Stimulated activated CD8-positive, alpha-beta memory T cell treated with anti-CD3 and anti-CD28 coated beads, Interleukin-7, amount 100 ng/mL, for 1 hour (primary cell): ENCODE data around the gene SEMA5A.

Source experiments
- DNase-seq, 2 donors: peaks; one replicate each; pipeline ENCODE4 v3.0.0-alpha.2; 2020; ENCODE audit warnings: low read depth in 2 of 2

The SEMA5A gene

GRCh38 chr5:9218358-9218757, 327.5 kb downstream of the SEMA5A start:
- no peak for DNase-seq

- no peak for DNase-seq
Observed at GRCh38 chr5:9212605-9213004, 333.3 kb downstream of the SEMA5A start.

- no peak for DNase-seq
Observed at GRCh38 chr5:9209846-9210492, 335.9 kb downstream of the SEMA5A start.

GRCh38 chr5:9207817-9208418, 338.0 kb downstream of the SEMA5A start:
- no peak for DNase-seq

GRCh38 chr5:9202636-9203035, 343.2 kb downstream of the SEMA5A start:
- no peak for DNase-seq

GRCh38 chr5:9201761-9202160, 344.1 kb downstream of the SEMA5A start:
- DNase-seq = no peak

GRCh38 chr5:9201011-9201410, 344.9 kb downstream of the SEMA5A start:
- DNase-seq = no peak

- no peak for DNase-seq
Observed at GRCh38 chr5:9198394-9198793, 347.5 kb downstream of the SEMA5A start.

- DNase-seq = no peak
Observed at GRCh38 chr5:9197881-9198260, 348.0 kb downstream of the SEMA5A start.

- DNase-seq = no peak
Observed at GRCh38 chr5:9196403-9197227, 349.3 kb downstream of the SEMA5A start.

- DNase-seq = no peak
Observed at GRCh38 chr5:9194509-9194908, 351.4 kb downstream of the SEMA5A start.

- no peak for DNase-seq
Observed at GRCh38 chr5:9192266-9192665, 353.6 kb downstream of the SEMA5A start.

- no peak for DNase-seq
Observed at GRCh38 chr5:9189681-9190080, 356.2 kb downstream of the SEMA5A start.

- DNase-seq = no peak
Observed at GRCh38 chr5:9188956-9189355, 356.9 kb downstream of the SEMA5A start.

GRCh38 chr5:9188131-9188530, 357.7 kb downstream of the SEMA5A start:
- DNase-seq = no peak

- DNase-seq = no peak
Observed at GRCh38 chr5:9187614-9188013, 358.3 kb downstream of the SEMA5A start.

- DNase-seq = no peak
Observed at GRCh38 chr5:9186069-9186468, 359.8 kb downstream of the SEMA5A start.

- no peak for DNase-seq
Observed at GRCh38 chr5:9183992-9184391, 361.9 kb downstream of the SEMA5A start.

GRCh38 chr5:9182899-9183695, 362.8 kb downstream of the SEMA5A start:
- no peak for DNase-seq

GRCh38 chr5:9176641-9177040, 369.2 kb downstream of the SEMA5A start:
- DNase-seq = no peak

- DNase-seq = no peak
Observed at GRCh38 chr5:9174446-9174845, 371.4 kb downstream of the SEMA5A start.
